OCI-LY3 (cell line): ENCODE measurements around the gene VSX2.

Source experiments
- CTCF ChIP-seq: fragments of 200-600, 300-600 bp; sonication (generic); IDR thresholded peaks from 2 replicates; pipeline ENCODE4 v1.5.1; 2014; ENCODE audit warnings: antibody characterized with exemption, low read length, low read depth
- EZH2phosphoT487 ChIP-seq: fragments of 200-600 bp; shearing (Covaris generic); IDR thresholded peaks from 2 replicates; pipeline ENCODE4 v1.6.1; 2018; ENCODE audit warnings: antibody characterized with exemption, mixed run types, low read depth

GRCh38 chr14:74258764-74259035 is 19.5 kb downstream of the VSX2 start:
- TF ChIP-seq CTCF (no peak), EZH2phosphoT487 (no peak)
